ENCODE results near the gene ZNF282.
A peak's percentile ranks its signal among the peaks of the same experiment; 100 is the strongest.

Gene ZNF282

GRCh38 chr7:149191851-149192250 lies 3.5 kb upstream of the ZNF282 start:
- DNase-seq (ENCODE audit: low read depth), result no peak

- no peak for DNase-seq (ENCODE audit: low read depth)
These were observed 557 bp upstream of the ZNF282 start for GRCh38 chr7:149194799-149195179.

GRCh38 chr7:149196151-149196704 lies 882 bp downstream of the ZNF282 start:
- peak; percentile 13 for DNase-seq (ENCODE audit: low read depth)

- peak; percentile 12 for DNase-seq (ENCODE audit: low read depth)
These were observed 1.4 kb downstream of the ZNF282 start for GRCh38 chr7:149196705-149197171.

- DNase-seq (ENCODE audit: low read depth), result no peak
These were observed 2.3 kb downstream of the ZNF282 start for GRCh38 chr7:149197675-149198074.

- no peak for DNase-seq (ENCODE audit: low read depth)
These were observed 2.9 kb downstream of the ZNF282 start for GRCh38 chr7:149198161-149198816.

GRCh38 chr7:149199234-149199995 lies 4.1 kb downstream of the ZNF282 start:
- DNase-seq (ENCODE audit: low read depth), result no peak

GRCh38 chr7:149202831-149203231 lies 7.5 kb downstream of the ZNF282 start:
- no peak for DNase-seq (ENCODE audit: low read depth)

GRCh38 chr7:149205690-149206381 lies 10.5 kb downstream of the ZNF282 start:
- no peak for DNase-seq (ENCODE audit: low read depth)

GRCh38 chr7:149207324-149208035 lies 12.1 kb downstream of the ZNF282 start:
- no peak for DNase-seq (ENCODE audit: low read depth)

GRCh38 chr7:149209518-149210269 lies 14.3 kb downstream of the ZNF282 start:
- peak; percentile 86 for DNase-seq (ENCODE audit: low read depth)

GRCh38 chr7:149210551-149210950 lies 15.2 kb downstream of the ZNF282 start:
- DNase-seq (ENCODE audit: low read depth), result no peak

GRCh38 chr7:149214020-149214720 lies 18.8 kb downstream of the ZNF282 start:
- DNase-seq (ENCODE audit: low read depth), result no peak

- DNase-seq (ENCODE audit: low read depth), result no peak
These were observed 21.1 kb downstream of the ZNF282 start for GRCh38 chr7:149216402-149216801.

GRCh38 chr7:149217570-149217969 lies 22.2 kb downstream of the ZNF282 start:
- DNase-seq (ENCODE audit: low read depth), result no peak

GRCh38 chr7:149218469-149219420 lies 23.4 kb downstream of the ZNF282 start:
- no peak for DNase-seq (ENCODE audit: low read depth)

- DNase-seq (ENCODE audit: low read depth), result no peak
These were observed 25.2 kb downstream of the ZNF282 start for GRCh38 chr7:149220534-149220933.

- DNase-seq (ENCODE audit: low read depth), result no peak
These were observed 27.8 kb downstream of the ZNF282 start for GRCh38 chr7:149223176-149223575.

- DNase-seq (ENCODE audit: low read depth), result no peak
These were observed 28.4 kb downstream of the ZNF282 start for GRCh38 chr7:149223761-149224160.
